K562 (cell line): ENCODE measurements around the gene HEXIM1. TPM values are rescaled to one million over a fixed set of nuclear protein-coding genes. Genes with fewer than 3 reads are reported as not detected.

Experiments
- CCNT2 ChIP-seq: IDR thresholded peaks from 2 replicates; pipeline ENCODE4 v1.6.1; 2011; ENCODE audit warnings: borderline replicate concordance, low read depth, mild to moderate bottlenecking, moderate library complexity, mixed read lengths, low read length; ENCODE audit not compliant: insufficient read length; ENCODE audit errors: extremely low read depth
- ERF ChIP-seq: fragments of 450-650 bp; formaldehyde crosslinking; IDR thresholded peaks from 2 replicates; pipeline ENCODE4 v1.4.0; 2020; ENCODE audit warnings: mild to moderate bottlenecking, mixed read lengths
- FOXA3 ChIP-seq, 2 experiments: fragments of 450-650 bp in 1 of 2; sonication (generic) in 1 of 2; formaldehyde crosslinking; IDR thresholded peaks in 1 of 2; conservative IDR thresholded peaks in 1 of 2; 2 replicates each; pipeline versions ENCODE4 v1.4.0 to v1.8.0; 2020 to 2022; ENCODE audit warnings: mild to moderate bottlenecking in 2 of 2, missing genetic modification reagents in 1 of 2
- GABPB1 ChIP-seq: sonication (generic); formaldehyde crosslinking; IDR thresholded peaks from 2 replicates; pipeline ENCODE4 v1.8.0; 2022; ENCODE audit warnings: mild to moderate bottlenecking, missing genetic modification reagents
- GATAD2A ChIP-seq: fragments of 450-650 bp; IDR thresholded peaks from 2 replicates; pipeline ENCODE4 v1.6.1; 2017
- KDM1A ChIP-seq, 2 experiments: fragments of 450-650 bp; IDR thresholded peaks; 2 replicates each; pipeline ENCODE4 v1.6.1; 2016; ENCODE audit warnings: mild to moderate bottlenecking in 2 of 2
- L3MBTL2 ChIP-seq: fragments of 450-650 bp; IDR thresholded peaks from 2 replicates; pipeline ENCODE4 v1.6.1; 2016; ENCODE audit warnings: mild to moderate bottlenecking, moderate library complexity
- MCM7 ChIP-seq, 2 experiments: fragments of 450-650 bp; IDR thresholded peaks; 2 replicates each; pipeline ENCODE4 v1.6.1; 2016 to 2018
- MYNN ChIP-seq, 2 experiments: sonication (generic); formaldehyde crosslinking in 1 of 2; IDR thresholded peaks; 2 replicates each; pipeline versions ENCODE4 v1.5.0 to v1.6.1; 2016 to 2020; ENCODE audit warnings: antibody characterized with exemption in 1 of 2, missing genetic modification reagents in 1 of 2
- NFE2L1 ChIP-seq: fragments of 450-650 bp; IDR thresholded peaks from 2 replicates; pipeline ENCODE4 v1.6.1; 2016; ENCODE audit warnings: missing genetic modification characterization, low read depth, mild to moderate bottlenecking, missing compliant biosample characterization, moderate library complexity, borderline replicate concordance
- NKRF ChIP-seq: fragments of 450-650 bp; IDR thresholded peaks from 2 replicates; pipeline ENCODE4 v1.6.1; 2016; ENCODE audit warnings: borderline replicate concordance
- RCOR1 ChIP-seq, 2 experiments: IDR thresholded peaks; 2 replicates each; pipeline ENCODE4 v1.6.1; 2012; ENCODE audit warnings: low read depth in 2 of 2, low read length in 2 of 2, borderline replicate concordance in 1 of 2, improper control_type of control experiment in 1 of 2
- RHOXF2B ChIP-seq: fragments of 250-450 bp; sonication (Bioruptor Pico); conservative IDR thresholded peaks from 2 replicates; pipeline ENCODE4 v1.5.1; 2021
- RNF2 ChIP-seq: sonication (generic); IDR thresholded peaks from 2 replicates; pipeline ENCODE4 v1.6.1; 2016
- SAFB2 ChIP-seq: fragments of 200-400 bp; formaldehyde crosslinking; IDR thresholded peaks from 2 replicates; pipeline ENCODE4 v1.6.1; 2018; ENCODE audit warnings: borderline replicate concordance, low read length, low read depth, moderate library complexity; ENCODE audit not compliant: severe bottlenecking
- SMARCA4 ChIP-seq: fragments of 450-650 bp; IDR thresholded peaks from 2 replicates; pipeline ENCODE4 v1.6.1; 2016
- SMARCC2 ChIP-seq: fragments of 450-650 bp; IDR thresholded peaks from 2 replicates; pipeline ENCODE4 v1.6.1; 2017; ENCODE audit warnings: antibody characterized with exemption, moderate library complexity, mild to moderate bottlenecking, low read depth
- SOX6 ChIP-seq: fragments of 450-650 bp; IDR thresholded peaks from 2 replicates; pipeline ENCODE4 v1.6.1; 2014; ENCODE audit warnings: mild to moderate bottlenecking
- SPI1 ChIP-seq: IDR thresholded peaks from 2 replicates; pipeline ENCODE4 v1.6.1; 2011; ENCODE audit warnings: low read depth, low read length, control low read depth, borderline replicate concordance
- TBP ChIP-seq: optimal IDR thresholded peaks from 2 replicates; pipeline ENCODE3; 2011; ENCODE audit warnings: low read depth, low read length, improper control_type of control experiment
- ZBTB12 ChIP-seq: fragments of 250-450 bp; sonication (Bioruptor Pico); IDR thresholded peaks from 2 replicates; pipeline ENCODE4 v1.4.0; 2020
- ZEB2 ChIP-seq: fragments of 450-650 bp; IDR thresholded peaks from 2 replicates; pipeline ENCODE4 v1.6.1; 2016
- ZNF217 ChIP-seq: sonication (generic); formaldehyde crosslinking; IDR thresholded peaks from 2 replicates; pipeline ENCODE4 v1.8.0; 2022; ENCODE audit warnings: mild to moderate bottlenecking, missing genetic modification reagents
- ZNF311 ChIP-seq: fragments of 250-450 bp; sonication (Bioruptor Pico); IDR thresholded peaks from 2 replicates; pipeline ENCODE4 v1.4.0; 2020; ENCODE audit warnings: mild to moderate bottlenecking, moderate library complexity
- ZNF507 ChIP-seq: conservative IDR thresholded peaks from 2 replicates; pipeline ENCODE4 v1.6.1; 2017; ENCODE audit warnings: missing genetic modification characterization, missing compliant biosample characterization
- ZNF511 ChIP-seq: sonication (generic); formaldehyde crosslinking; IDR thresholded peaks from 2 replicates; pipeline ENCODE4 v1.8.0; 2022; ENCODE audit warnings: mild to moderate bottlenecking, missing genetic modification reagents
- ZNF583 ChIP-seq: fragments of 250-450 bp; sonication (Bioruptor Pico); IDR thresholded peaks from 2 replicates; pipeline ENCODE4 v1.4.0; 2020
- polyA plus RNA-seq, 8 experiments: library from polyadenylated mRNA; depleted of rRNA in 4 of 8; stranded (reverse) in 5 of 8; unstranded in 3 of 8; fragments of >200 nt; fragmentation: Nextera tagmentation in 2 of 8; fragmentation: Illumina TruSeq in 1 of 8; extraction: Ambion mirVana in 2 of 8; extraction: Trizol in 1 of 8; gene quantifications; 2 replicates each; pipeline versions ENCODE4 v1.2.1 to v1.2.3, GENCODE V29; 2011 to 2014; ENCODE audit warnings: inconsistent platforms in 1 of 8, missing spikeins in 1 of 8
- total RNA-seq, 7 experiments: library from RNA; depleted of rRNA in 6 of 7; stranded (reverse); fragments of >200 nt in 6 of 7; fragmentation: Illumina TruSeq in 2 of 7; extraction: Trizol in 2 of 7; gene quantifications; 2 replicates each; pipeline versions ENCODE4 v1.2.1 to v1.2.3, GENCODE V29; 2011 to 2021; ENCODE audit warnings: low replicate concordance in 1 of 7

HEXIM1 gene
- total and polyA plus RNA-seq, 9 of the 15 experiments (the other 6 are each of a cell fraction or from before 2014, with no cell fraction given) = 1.4 to 28.3 (median 9.1) TPM

- TF ChIP-seq FOXA3 (CRISPR knock-in tag; conservative IDR thresholded peaks at IDR 0.05 in 1 of 2, IDR thresholded peaks at IDR 0.05 in 1 of 2) = peak in 1 of 2 experiments; percentile 57; a peak in 2 of 4 replicates
- TF ChIP-seq GABPB1 (CRISPR knock-in tag) = peak; percentile 88
- no peak for TF ChIP-seq ZNF583
- 0 out of 2 replicates have a peak, but pooled peaks have one; percentile 21 for TF ChIP-seq GATAD2A
- TF ChIP-seq KDM1A (IDR thresholded peaks at IDR 0.05) = no peak; a peak in 1 of 4 replicates
- TF ChIP-seq SOX6 = peak; percentile 34; the same call in 1 of the 2 replicates
- 0 out of 2 replicates have a peak, but pooled peaks have one; percentile 20 for TF ChIP-seq ERF
- TF ChIP-seq NKRF = no peak
- TF ChIP-seq RHOXF2B (CRISPR knock-in tag) = no peak
- 0 out of 2 replicates have a peak, but pooled peaks have one; percentile 11 for TF ChIP-seq ZNF311
- TF ChIP-seq MCM7 (IDR thresholded peaks at IDR 0.05) = no peak
- no peak for TF ChIP-seq NFE2L1 (tag)
- no peak for TF ChIP-seq TBP
- TF ChIP-seq SMARCA4 = peak; percentile 95
- peak; percentile 78 for TF ChIP-seq MYNN (IDR thresholded peaks at IDR 0.05)
- TF ChIP-seq MYNN (CRISPR knock-in tag; IDR thresholded peaks at IDR 0.05) = no peak
- TF ChIP-seq ZNF507 = no peak
- no peak for TF ChIP-seq ZNF511 (CRISPR knock-in tag)
- no peak for TF ChIP-seq SAFB2
- 0 out of 2 replicates have a peak, but pooled peaks have one; percentile 64 for TF ChIP-seq RNF2
- TF ChIP-seq SMARCC2 = peak; percentile 79
- TF ChIP-seq SPI1 = peak; percentile 8; the same call in 1 of the 2 replicates
- TF ChIP-seq RCOR1 (IDR thresholded peaks at IDR 0.05; ENCODE audit: borderline replicate concordance in 1 of 2, low read depth in 2 of 2, low read length in 2 of 2) = no peak; a peak in 1 of 4 replicates
- peak; percentile 60 for TF ChIP-seq ZEB2
- no peak for TF ChIP-seq ZBTB12 (CRISPR knock-in tag)
- TF ChIP-seq ZNF217 = no peak
- no peak for TF ChIP-seq CCNT2
- TF ChIP-seq L3MBTL2 = peak; percentile 39; the same call in 1 of the 2 replicates
Observed at GRCh38 chr17:45123930-45124796, 24.1 kb upstream of the HEXIM1 start (continued).
